HepG2 (cell line): ENCODE measurements around the gene IFT172. TPM values are rescaled to one million over a fixed set of nuclear protein-coding genes. Genes with fewer than 3 reads are reported as not detected.
A peak's percentile ranks its signal among the peaks of the same experiment; 100 is the strongest.

Experiments
- FOXA1 ChIP-seq, 2 experiments: fragments of 450-650 bp in 1 of 2; sonication (generic) in 1 of 2; formaldehyde crosslinking in 1 of 2; IDR thresholded peaks; 2 replicates each; pipeline versions ENCODE4 v1.4.0 to v1.6.1; 2016 to 2020; ENCODE audit warnings: missing genetic modification reagents in 1 of 2
- HIVEP1 ChIP-seq: sonication (generic); formaldehyde crosslinking; IDR thresholded peaks from 2 replicates; pipeline ENCODE4 v1.4.0; 2020; ENCODE audit warnings: mild to moderate bottlenecking, missing genetic modification reagents
- IRF1 ChIP-seq: sonication (generic); formaldehyde crosslinking; IDR thresholded peaks from 2 replicates; pipeline ENCODE4 v1.4.0; 2020; ENCODE audit warnings: low read depth, mild to moderate bottlenecking, missing genetic modification reagents
- MAF1 ChIP-seq: sonication (generic); formaldehyde crosslinking; IDR thresholded peaks from 2 replicates; pipeline ENCODE4 v1.5.0; 2020; ENCODE audit warnings: missing genetic modification reagents, borderline replicate concordance
- MBD4 ChIP-seq: IDR thresholded peaks from 2 replicates; pipeline ENCODE4 v1.6.1; 2012; ENCODE audit warnings: low read length, inconsistent platforms, borderline replicate concordance
- MIER3 ChIP-seq: IDR thresholded peaks from 2 replicates; pipeline ENCODE4 v1.6.1; 2016; ENCODE audit warnings: missing compliant biosample characterization, borderline replicate concordance
- RBAK ChIP-seq: sonication (generic); formaldehyde crosslinking; IDR thresholded peaks from 2 replicates; pipeline ENCODE4 v1.5.1; 2020; ENCODE audit warnings: mild to moderate bottlenecking, missing genetic modification reagents
- RBFOX2 ChIP-seq: fragments of 200-400 bp; formaldehyde crosslinking; IDR thresholded peaks from 2 replicates; pipeline ENCODE4 v1.6.1; 2017; ENCODE audit warnings: low read depth, mild to moderate bottlenecking, low read length
- TAF1 ChIP-seq: sonication (generic); formaldehyde crosslinking; IDR thresholded peaks from 2 replicates; pipeline ENCODE4 v1.4.0; 2020; ENCODE audit warnings: missing genetic modification reagents
- TFDP2 ChIP-seq: sonication (generic); formaldehyde crosslinking; IDR thresholded peaks from 2 replicates; pipeline ENCODE4 v1.4.0; 2020; ENCODE audit warnings: missing genetic modification reagents
- ZBTB3 ChIP-seq: sonication (generic); formaldehyde crosslinking; IDR thresholded peaks from 2 replicates; pipeline ENCODE4 v1.4.0; 2020; ENCODE audit warnings: low read depth, mild to moderate bottlenecking, moderate library complexity, missing genetic modification reagents, borderline replicate concordance
- ZEB1 ChIP-seq: IDR thresholded peaks from 2 replicates; pipeline ENCODE4 v1.6.1; 2012; ENCODE audit warnings: mild to moderate bottlenecking, low read depth, inconsistent platforms; ENCODE audit not compliant: insufficient replicate concordance
- ZNF160 ChIP-seq: sonication (generic); formaldehyde crosslinking; IDR thresholded peaks from 2 replicates; pipeline ENCODE4 v1.8.0; 2022; ENCODE audit warnings: mild to moderate bottlenecking, inconsistent platforms, missing genetic modification reagents
- ZNF205 ChIP-seq: IDR thresholded peaks from 2 replicates; pipeline ENCODE4 v1.6.1; 2018; ENCODE audit warnings: missing biosample characterization, missing genetic modification reagents
- ZNF264 ChIP-seq: sonication (generic); formaldehyde crosslinking; IDR thresholded peaks from 2 replicates; pipeline ENCODE4 v1.4.0; 2020; ENCODE audit warnings: missing genetic modification reagents
- ZNF430 ChIP-seq: sonication (generic); formaldehyde crosslinking; IDR thresholded peaks from 2 replicates; pipeline ENCODE4 v1.9.0; 2021; ENCODE audit warnings: mild to moderate bottlenecking, missing genetic modification reagents
- ZNF510 ChIP-seq: sonication (generic); formaldehyde crosslinking; IDR thresholded peaks from 2 replicates; pipeline ENCODE4 v1.4.0; 2020; ENCODE audit warnings: low read depth, mild to moderate bottlenecking, missing genetic modification reagents
- ZNF549 ChIP-seq: sonication (generic); formaldehyde crosslinking; IDR thresholded peaks from 2 replicates; pipeline ENCODE4 v1.5.0; 2020; ENCODE audit warnings: missing genetic modification reagents
- ZNF660 ChIP-seq: sonication (generic); formaldehyde crosslinking; IDR thresholded peaks from 2 replicates; pipeline ENCODE4 v1.5.1; 2020; ENCODE audit warnings: mild to moderate bottlenecking, low read depth, missing genetic modification reagents, borderline replicate concordance
- ZSCAN30 ChIP-seq: sonication (generic); formaldehyde crosslinking; IDR thresholded peaks from 2 replicates; pipeline ENCODE4 v1.5.0; 2020; ENCODE audit warnings: mild to moderate bottlenecking, missing genetic modification reagents
- ZSCAN31 ChIP-seq: sonication (generic); formaldehyde crosslinking; IDR thresholded peaks from 2 replicates; pipeline ENCODE4 v1.5.0; 2020; ENCODE audit warnings: low read depth, mild to moderate bottlenecking, missing genetic modification reagents
- polyA plus RNA-seq, 8 experiments: library from polyadenylated mRNA; depleted of rRNA in 3 of 8; stranded (reverse) in 7 of 8; unstranded in 1 of 8; fragments of >200 nt; fragmentation: Illumina TruSeq in 4 of 8; extraction: Trizol in 4 of 8; gene quantifications; 2 replicates each; pipeline versions ENCODE4 v1.2.1 to v1.2.3, GENCODE V29; 2011 to 2016; ENCODE audit warnings: low read depth in 4 of 8, missing spikeins in 1 of 8, mixed read lengths in 1 of 8; ENCODE audit not compliant: insufficient read depth in 1 of 8
- total RNA-seq, 5 experiments: library from RNA; depleted of rRNA; stranded (reverse); fragments of >200 nt; fragmentation: Illumina TruSeq; extraction: Trizol; gene quantifications; 2 replicates each; pipeline ENCODE4 v1.2.3, GENCODE V29; 2016; ENCODE audit warnings: low read depth in 1 of 5
- TF ChIP-seq, protein P1 (sequence below): IDR thresholded peaks from 2 replicates; pipeline ENCODE4 v1.6.1; 2016; ENCODE audit warnings: missing compliant biosample characterization, missing genetic modification reagents, borderline replicate concordance
- TF ChIP-seq, protein P2 (sequence below): sonication (generic); formaldehyde crosslinking; IDR thresholded peaks from 2 replicates; pipeline ENCODE4 v1.4.0; 2020; ENCODE audit warnings: missing genetic modification reagents
- TF ChIP-seq, protein P3 (sequence below): sonication (generic); formaldehyde crosslinking; IDR thresholded peaks from 2 replicates; pipeline ENCODE4 v1.8.0; 2022; ENCODE audit warnings: missing genetic modification reagents, mild to moderate bottlenecking, borderline replicate concordance
- TF ChIP-seq, protein P4 (sequence below): IDR thresholded peaks from 2 replicates; pipeline ENCODE4 v1.6.1; 2016; ENCODE audit warnings: low read depth, borderline replicate concordance

IFT172 gene
- total and polyA plus RNA-seq, 2 of the 13 experiments (the other 11 are each of a cell fraction or from before 2014, with no cell fraction given), result 21.6 to 35.7 TPM

DNA sequence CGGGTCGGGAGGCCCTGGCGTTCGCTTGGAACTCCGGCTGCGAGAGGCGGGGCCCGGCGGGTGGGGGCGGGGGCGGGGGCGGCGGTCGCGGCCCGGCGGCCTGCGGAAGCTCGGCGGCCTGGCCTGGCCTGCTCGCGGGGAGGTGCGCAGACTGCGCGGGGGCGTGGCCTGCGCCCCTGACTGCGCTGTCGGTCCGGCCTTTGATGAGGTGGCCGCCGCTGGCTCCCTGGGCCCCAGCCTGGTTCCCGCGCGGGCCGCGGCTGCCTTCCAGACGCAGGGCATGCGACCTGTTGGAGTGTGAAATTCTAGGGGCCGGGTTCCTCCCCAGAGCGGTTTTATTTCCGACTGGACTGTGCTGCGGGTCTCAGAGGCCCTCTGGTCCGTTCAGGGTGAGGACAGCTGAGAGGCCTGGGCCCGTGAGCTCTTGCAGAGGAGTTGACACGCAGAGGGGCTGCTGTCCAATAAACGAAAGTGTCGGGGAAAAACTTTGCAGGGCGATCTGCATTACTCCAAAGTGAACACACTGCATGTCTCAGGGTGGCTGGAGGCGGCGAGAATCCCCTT is 60.5 kb downstream of the IFT172 start (continued):
- TF ChIP-seq, protein P1, sequence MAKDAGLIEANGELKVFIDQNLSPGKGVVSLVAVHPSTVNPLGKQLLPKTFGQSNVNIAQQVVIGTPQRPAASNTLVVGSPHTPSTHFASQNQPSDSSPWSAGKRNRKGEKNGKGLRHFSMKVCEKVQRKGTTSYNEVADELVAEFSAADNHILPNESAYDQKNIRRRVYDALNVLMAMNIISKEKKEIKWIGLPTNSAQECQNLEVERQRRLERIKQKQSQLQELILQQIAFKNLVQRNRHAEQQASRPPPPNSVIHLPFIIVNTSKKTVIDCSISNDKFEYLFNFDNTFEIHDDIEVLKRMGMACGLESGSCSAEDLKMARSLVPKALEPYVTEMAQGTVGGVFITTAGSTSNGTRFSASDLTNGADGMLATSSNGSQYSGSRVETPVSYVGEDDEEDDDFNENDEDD (CRISPR knock-in tag), result peak; percentile 88
- TF ChIP-seq ZBTB3 (CRISPR knock-in tag) (peak; percentile 91; the same call in 1 of the 2 replicates), MAF1 (CRISPR knock-in tag) (no peak; the same call in none of the 2 replicates), MBD4 (no peak), TAF1 (peak; percentile 7; the same call in 1 of the 2 replicates), RBAK (no peak), ZNF510 (CRISPR knock-in tag) (no peak), ZNF160 (CRISPR knock-in tag) (no peak; the same call in 1 of the 2 replicates), MIER3 (CRISPR knock-in tag) (no peak), IRF1 (CRISPR knock-in tag) (0 out of 2 replicates have a peak, but pooled peaks have one; percentile 36), FOXA1 (IDR thresholded peaks at IDR 0.05) (no peak), FOXA1 (CRISPR knock-in tag; IDR thresholded peaks at IDR 0.05) (0 out of 2 replicates have a peak, but pooled peaks have one; percentile 29), HIVEP1 (CRISPR knock-in tag) (no peak), ZNF430 (CRISPR knock-in tag) (peak; percentile 92), ZNF549 (CRISPR knock-in tag) (no peak), ZEB1 (no peak), ZNF660 (CRISPR knock-in tag) (no peak), RBFOX2 (no peak), ZSCAN31 (peak; percentile 68; the same call in 1 of the 2 replicates), ZNF264 (CRISPR knock-in tag) (peak; percentile 54; the same call in 1 of the 2 replicates), ZSCAN30 (CRISPR knock-in tag) (0 out of 2 replicates have a peak, but pooled peaks have one; percentile 27), TFDP2 (CRISPR knock-in tag) (peak; percentile 89), ZNF205 (CRISPR knock-in tag) (no peak)
- TF ChIP-seq, protein P2, sequence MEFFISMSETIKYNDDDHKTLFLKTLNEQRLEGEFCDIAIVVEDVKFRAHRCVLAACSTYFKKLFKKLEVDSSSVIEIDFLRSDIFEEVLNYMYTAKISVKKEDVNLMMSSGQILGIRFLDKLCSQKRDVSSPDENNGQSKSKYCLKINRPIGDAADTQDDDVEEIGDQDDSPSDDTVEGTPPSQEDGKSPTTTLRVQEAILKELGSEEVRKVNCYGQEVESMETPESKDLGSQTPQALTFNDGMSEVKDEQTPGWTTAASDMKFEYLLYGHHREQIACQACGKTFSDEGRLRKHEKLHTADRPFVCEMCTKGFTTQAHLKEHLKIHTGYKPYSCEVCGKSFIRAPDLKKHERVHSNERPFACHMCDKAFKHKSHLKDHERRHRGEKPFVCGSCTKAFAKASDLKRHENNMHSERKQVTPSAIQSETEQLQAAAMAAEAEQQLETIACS (CRISPR knock-in tag), result peak; percentile 48; the same call in 1 of the 2 replicates
- TF ChIP-seq, protein P3, sequence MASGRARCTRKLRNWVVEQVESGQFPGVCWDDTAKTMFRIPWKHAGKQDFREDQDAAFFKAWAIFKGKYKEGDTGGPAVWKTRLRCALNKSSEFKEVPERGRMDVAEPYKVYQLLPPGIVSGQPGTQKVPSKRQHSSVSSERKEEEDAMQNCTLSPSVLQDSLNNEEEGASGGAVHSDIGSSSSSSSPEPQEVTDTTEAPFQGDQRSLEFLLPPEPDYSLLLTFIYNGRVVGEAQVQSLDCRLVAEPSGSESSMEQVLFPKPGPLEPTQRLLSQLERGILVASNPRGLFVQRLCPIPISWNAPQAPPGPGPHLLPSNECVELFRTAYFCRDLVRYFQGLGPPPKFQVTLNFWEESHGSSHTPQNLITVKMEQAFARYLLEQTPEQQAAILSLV (CRISPR knock-in tag), result no peak; the same call in 1 of the 2 replicates
- TF ChIP-seq, protein P4, sequence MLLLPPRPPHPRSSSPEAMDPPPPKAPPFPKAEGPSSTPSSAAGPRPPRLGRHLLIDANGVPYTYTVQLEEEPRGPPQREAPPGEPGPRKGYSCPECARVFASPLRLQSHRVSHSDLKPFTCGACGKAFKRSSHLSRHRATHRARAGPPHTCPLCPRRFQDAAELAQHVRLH (CRISPR knock-in tag), result no peak
